Loucy (cell line): ENCODE data around the gene PTMA.

ENCODE experiments used
- CTCF ChIP-seq: fragments of 200-600 bp; sonication (generic); conservative IDR thresholded peaks from 2 replicates; pipeline ENCODE4 v1.5.1; 2014; ENCODE audit warnings: mild to moderate bottlenecking, antibody characterized with exemption, low read length
- EZH2phosphoT487 ChIP-seq: fragments of 200-600 bp; IDR thresholded peaks from 2 replicates; pipeline ENCODE4 v1.6.1; 2018; ENCODE audit warnings: antibody characterized with exemption, mild to moderate bottlenecking, moderate library complexity, borderline replicate concordance

GRCh38 chr2:231687961-231688360, 20.4 kb upstream of the PTMA start:
- TF ChIP-seq CTCF (no peak), EZH2phosphoT487 (no peak)
